ENCODE results near the gene AJM1. TPM values are rescaled to one million over a fixed set of nuclear protein-coding genes. Genes with fewer than 3 reads are reported as not detected.

The AJM1 gene
- total and polyA plus RNA-seq, 2 donors (not counting 1 experiment from before 2014, with no cell fraction given): 0.19 to 1.7 TPM

- peak; percentile 6 to 18 for DNase-seq (ENCODE audit: low read depth in 2 of 2)
- H3K27me3 ChIP-seq (ENCODE audit: control insufficient read depth, insufficient read depth, low read length): no peaks in the 10 kb centered on the region
- no peaks in the 10 kb centered on the region for H3K9me3 ChIP-seq (ENCODE audit: control insufficient read depth, insufficient read depth, low read depth, low read length)
Measured at GRCh38 chr9:136886610-136887597, 44.6 kb downstream of the AJM1 start.

GRCh38 chr9:136888454-136888853, 46.2 kb downstream of the AJM1 start:
- no peak overlapping the region for H3K9ac ChIP-seq (ENCODE audit: insufficient read depth, low read length)
- H3K4me2 ChIP-seq (ENCODE audit: extremely low read depth, insufficient read depth, low read length): no peak overlapping the region
- no peak for DNase-seq (ENCODE audit: low read depth in 2 of 2)
- no peak for TF ChIP-seq EZH2 (IDR thresholded peaks at IDR 0.05; ENCODE audit: low read length, missing control alignments)
- TF ChIP-seq, protein P1, sequence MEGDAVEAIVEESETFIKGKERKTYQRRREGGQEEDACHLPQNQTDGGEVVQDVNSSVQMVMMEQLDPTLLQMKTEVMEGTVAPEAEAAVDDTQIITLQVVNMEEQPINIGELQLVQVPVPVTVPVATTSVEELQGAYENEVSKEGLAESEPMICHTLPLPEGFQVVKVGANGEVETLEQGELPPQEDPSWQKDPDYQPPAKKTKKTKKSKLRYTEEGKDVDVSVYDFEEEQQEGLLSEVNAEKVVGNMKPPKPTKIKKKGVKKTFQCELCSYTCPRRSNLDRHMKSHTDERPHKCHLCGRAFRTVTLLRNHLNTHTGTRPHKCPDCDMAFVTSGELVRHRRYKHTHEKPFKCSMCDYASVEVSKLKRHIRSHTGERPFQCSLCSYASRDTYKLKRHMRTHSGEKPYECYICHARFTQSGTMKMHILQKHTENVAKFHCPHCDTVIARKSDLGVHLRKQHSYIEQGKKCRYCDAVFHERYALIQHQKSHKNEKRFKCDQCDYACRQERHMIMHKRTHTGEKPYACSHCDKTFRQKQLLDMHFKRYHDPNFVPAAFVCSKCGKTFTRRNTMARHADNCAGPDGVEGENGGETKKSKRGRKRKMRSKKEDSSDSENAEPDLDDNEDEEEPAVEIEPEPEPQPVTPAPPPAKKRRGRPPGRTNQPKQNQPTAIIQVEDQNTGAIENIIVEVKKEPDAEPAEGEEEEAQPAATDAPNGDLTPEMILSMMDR (conservative IDR thresholded peaks at IDR 0.05 in 1 of 2, IDR thresholded peaks at IDR 0.05 in 1 of 2; ENCODE audit: low read depth in 1 of 2, low read length in 2 of 2): no peak
- H3K4me3 ChIP-seq (replicated peaks in 1 of 4; ENCODE audit: control extremely low read depth in 1 of 4, insufficient read depth in 1 of 4, low read depth in 3 of 4, low read length in 4 of 4): no peak overlapping the region
- no peaks in the 10 kb centered on the region for H4K20me1 ChIP-seq (ENCODE audit: control insufficient read depth, extremely low read depth, insufficient read depth, low read length)
- H3K79me2 ChIP-seq (ENCODE audit: control insufficient read depth, insufficient read depth, low read length): peaks cover 35% of the 10 kb centered on the region
- no peak overlapping the region for H3K27ac ChIP-seq (ENCODE audit: insufficient read depth, low read length)
- H3K27me3 ChIP-seq (ENCODE audit: control insufficient read depth, insufficient read depth, low read length): no peaks in the 10 kb centered on the region
- H3K9me3 ChIP-seq (ENCODE audit: control insufficient read depth, insufficient read depth, low read depth, low read length): no peaks in the 10 kb centered on the region
- H3K4me1 ChIP-seq (ENCODE audit: control insufficient read depth, extremely low read depth, insufficient read depth, low read length): no peaks in the 10 kb centered on the region
- peaks cover 3% of the 10 kb centered on the region for H3K36me3 ChIP-seq (ENCODE audit: control insufficient read depth, insufficient read depth, low read length)
- H2AFZ ChIP-seq (ENCODE audit: low read length): no peak overlapping the region

More at GRCh38 chr9:136886610-136887597, 44.6 kb downstream of the AJM1 start:
- H3K79me2 ChIP-seq (ENCODE audit: control insufficient read depth, insufficient read depth, low read length): peaks cover 29% of the 10 kb centered on the region
- H3K27ac ChIP-seq (ENCODE audit: insufficient read depth, low read length): peak overlapping the region; percentile 65
- peak overlapping the region; percentile 53 to 85 (median 78) for H3K4me3 ChIP-seq (replicated peaks in 1 of 4; ENCODE audit: control extremely low read depth in 1 of 4, insufficient read depth in 1 of 4, low read depth in 3 of 4, low read length in 4 of 4)
- peak overlapping the region; percentile 80 for H3K9ac ChIP-seq (ENCODE audit: insufficient read depth, low read length)
- no peaks in the 10 kb centered on the region for H4K20me1 ChIP-seq (ENCODE audit: control insufficient read depth, extremely low read depth, insufficient read depth, low read length)
- H3K36me3 ChIP-seq (ENCODE audit: control insufficient read depth, insufficient read depth, low read length): no peaks in the 10 kb centered on the region
- peaks cover 3% of the 10 kb centered on the region for H3K4me1 ChIP-seq (ENCODE audit: control insufficient read depth, extremely low read depth, insufficient read depth, low read length)
- peak overlapping the region; percentile 68 for H2AFZ ChIP-seq (ENCODE audit: low read length)
- peak overlapping the region; percentile 94 for H3K4me2 ChIP-seq (ENCODE audit: extremely low read depth, insufficient read depth, low read length)
- TF ChIP-seq, protein P1 (conservative IDR thresholded peaks at IDR 0.05 in 1 of 2, IDR thresholded peaks at IDR 0.05 in 1 of 2; ENCODE audit: low read depth in 1 of 2, low read length in 2 of 2): no peak
- no peak for TF ChIP-seq EZH2 (IDR thresholded peaks at IDR 0.05; ENCODE audit: low read length, missing control alignments)

- no peaks in the 10 kb centered on the region for H3K4me1 ChIP-seq (ENCODE audit: control insufficient read depth, extremely low read depth, insufficient read depth, low read length)
- no peaks in the 10 kb centered on the region for H3K9me3 ChIP-seq (ENCODE audit: control insufficient read depth, insufficient read depth, low read depth, low read length)
- H3K27ac ChIP-seq (ENCODE audit: insufficient read depth, low read length): no peak overlapping the region
- no peak overlapping the region for H3K4me3 ChIP-seq (replicated peaks in 1 of 4; ENCODE audit: control extremely low read depth in 1 of 4, insufficient read depth in 1 of 4, low read depth in 3 of 4, low read length in 4 of 4)
- no peak overlapping the region for H3K4me2 ChIP-seq (ENCODE audit: extremely low read depth, insufficient read depth, low read length)
- no peak overlapping the region for H3K9ac ChIP-seq (ENCODE audit: insufficient read depth, low read length)
- TF ChIP-seq EZH2 (IDR thresholded peaks at IDR 0.05; ENCODE audit: low read length, missing control alignments): no peak
- TF ChIP-seq, protein P1 (conservative IDR thresholded peaks at IDR 0.05 in 1 of 2, IDR thresholded peaks at IDR 0.05 in 1 of 2; ENCODE audit: low read depth in 1 of 2, low read length in 2 of 2): no peak
- H4K20me1 ChIP-seq (ENCODE audit: control insufficient read depth, extremely low read depth, insufficient read depth, low read length): no peaks in the 10 kb centered on the region
- H2AFZ ChIP-seq (ENCODE audit: low read length): no peak overlapping the region
- peaks cover 35% of the 10 kb centered on the region for H3K79me2 ChIP-seq (ENCODE audit: control insufficient read depth, insufficient read depth, low read length)
- H3K36me3 ChIP-seq (ENCODE audit: control insufficient read depth, insufficient read depth, low read length): peaks cover 5% of the 10 kb centered on the region
- no peak for DNase-seq (ENCODE audit: low read depth in 2 of 2)
- H3K27me3 ChIP-seq (ENCODE audit: control insufficient read depth, insufficient read depth, low read length): no peaks in the 10 kb centered on the region
Measured at GRCh38 chr9:136889858-136890257, 47.6 kb downstream of the AJM1 start.
